Medulla oblongata (tissue), 1 donor: ENCODE measurements around the gene RUNX2.
"Not testable (repeated sequence)": the region's sequence is repeated elsewhere in the genome, so short reads cannot be mapped to it uniquely, and the experiment has no call there.

Experiments
- DNase-seq: peaks from one replicate; pipeline ENCODE4 v3.0.0-alpha.2; 2015; ENCODE audit errors: extremely low spot score

The RUNX2 gene

DNA sequence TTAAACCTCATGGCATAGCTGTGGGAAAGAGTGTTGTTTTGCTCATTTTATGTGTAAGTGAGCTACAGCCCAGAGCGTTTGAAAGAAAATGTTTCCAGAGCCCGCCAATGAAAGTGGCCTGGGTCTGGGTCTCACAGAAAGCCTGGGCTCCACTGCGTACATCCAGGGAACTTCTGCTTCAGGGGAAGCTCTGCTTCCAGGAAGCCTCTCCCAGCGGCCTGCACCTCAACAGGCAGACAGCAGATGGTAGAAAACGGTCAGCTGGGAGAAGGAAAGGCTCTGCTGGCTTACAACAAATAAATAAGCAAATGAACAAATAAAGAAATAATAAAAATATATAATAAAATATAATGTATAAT, 320.1 kb downstream of the RUNX2 start:
- no peak for DNase-seq

DNA sequence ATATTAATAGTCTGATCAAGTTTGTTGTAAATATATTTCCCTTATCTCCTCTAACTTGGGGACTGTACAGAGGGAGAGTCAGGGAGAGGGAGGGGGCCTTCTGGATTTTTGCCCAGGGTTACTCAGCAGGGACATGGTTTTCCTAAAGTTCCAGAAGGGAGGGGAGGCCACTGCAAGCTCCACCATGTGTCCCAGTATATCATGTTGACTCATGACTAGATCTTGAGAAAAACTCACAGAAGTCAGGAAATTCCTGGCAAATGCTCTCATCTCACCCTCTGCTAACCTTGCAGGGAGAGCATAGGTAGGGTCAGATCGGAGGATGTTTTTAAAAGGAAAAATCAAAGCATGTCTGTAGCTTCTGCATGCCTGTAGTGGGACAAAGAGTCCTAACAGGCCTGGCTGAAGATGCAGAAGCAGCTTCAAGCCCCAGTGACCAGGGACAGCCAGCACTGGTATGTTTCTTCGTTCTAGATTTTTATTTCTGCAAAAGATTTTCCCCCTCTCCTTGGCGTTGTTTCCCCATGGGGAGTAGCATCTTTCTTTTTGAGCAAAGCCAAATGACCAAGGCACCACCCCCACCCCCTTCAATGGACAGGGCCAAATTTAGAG, 322.5 kb downstream of the RUNX2 start:
- DNase-seq, result no peak

GRCh38 chr6:45651301-45651700, 323.2 kb downstream of the RUNX2 start:
- DNase-seq, result no peak

GRCh38 chr6:45652416-45652815, 324.3 kb downstream of the RUNX2 start:
- no peak for DNase-seq

- no peak for DNase-seq
Observed at GRCh38 chr6:45653117-45653883, 325.2 kb downstream of the RUNX2 start.

DNA sequence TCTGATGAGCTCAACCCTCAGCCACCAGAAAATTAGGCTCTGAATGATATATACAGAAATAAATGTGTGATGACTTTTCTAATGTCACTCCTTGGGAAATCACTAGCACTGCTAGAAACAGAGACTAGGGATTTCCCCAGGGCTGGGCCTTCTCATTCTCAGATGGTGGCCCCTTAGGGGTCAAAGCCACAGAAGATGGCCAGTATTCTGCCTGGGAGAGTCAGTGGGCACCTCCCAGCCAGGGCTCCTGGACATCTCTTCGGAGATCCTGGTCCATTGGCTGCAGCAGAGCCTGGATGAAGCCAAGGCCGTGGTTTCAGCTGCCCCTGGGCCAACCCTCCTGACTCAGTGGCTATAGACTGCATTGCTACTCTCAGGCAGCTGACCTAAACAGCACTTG, 326.5 kb downstream of the RUNX2 start:
- DNase-seq, result no peak

DNA sequence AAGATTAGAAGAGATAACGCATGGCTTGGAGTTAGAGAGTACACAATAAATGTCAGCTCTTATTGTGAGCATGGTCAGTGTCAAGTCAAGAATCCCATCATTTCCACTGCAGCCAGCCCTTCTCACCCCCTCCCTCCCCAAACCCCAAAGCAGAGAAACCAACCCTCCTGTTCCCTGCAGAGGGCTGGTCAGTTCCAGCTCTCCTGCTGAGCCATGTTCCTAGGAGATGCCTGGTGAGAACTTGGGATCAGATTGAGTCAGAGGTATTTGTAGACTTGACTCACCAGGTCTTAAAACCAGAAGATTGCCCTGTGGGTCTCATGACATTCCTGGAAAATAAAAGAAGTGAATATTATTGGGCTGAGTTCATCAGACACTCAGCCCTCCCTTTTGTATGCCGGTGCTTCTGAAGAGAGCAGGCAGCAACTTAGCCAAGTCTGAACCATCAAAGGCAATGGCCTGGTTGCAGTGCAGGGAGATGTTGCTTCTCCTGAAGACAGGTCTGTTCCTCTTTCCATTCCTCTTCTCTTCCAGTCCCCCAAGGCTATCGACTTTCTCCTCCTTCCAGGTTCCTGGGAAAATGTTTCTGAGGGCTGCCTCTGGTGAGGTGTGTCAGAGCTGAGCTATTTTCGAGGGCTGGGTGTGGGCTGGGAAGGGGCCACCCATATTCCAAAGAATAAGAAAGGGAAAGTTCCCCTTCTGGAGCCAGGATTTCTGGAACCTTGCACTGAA, 327.8 kb downstream of the RUNX2 start:
- no peak for DNase-seq

- DNase-seq, result no peak
Observed at GRCh38 chr6:45657226-45657625, 329.1 kb downstream of the RUNX2 start.

- no peak for DNase-seq
Observed at GRCh38 chr6:45658400-45658799, 330.3 kb downstream of the RUNX2 start.

DNA sequence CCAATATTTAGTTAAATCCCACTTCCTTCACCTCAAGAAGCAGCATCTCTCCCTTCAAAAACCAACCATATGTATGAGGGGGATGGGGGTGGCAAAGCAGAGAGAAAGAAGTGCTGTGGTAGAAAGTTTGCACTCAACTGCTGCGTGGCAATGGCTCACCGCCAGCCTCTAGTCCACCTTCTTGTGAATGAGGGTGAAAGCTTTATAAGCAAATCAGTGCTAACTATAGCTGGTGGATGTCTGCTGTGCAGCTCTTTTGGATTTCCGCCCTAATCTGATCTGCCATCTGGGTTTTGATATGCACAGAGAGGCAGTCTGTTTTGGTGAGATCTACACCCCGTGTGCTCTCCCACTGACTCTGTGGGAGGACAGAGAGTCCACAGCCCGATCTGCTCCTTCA, 330.8 kb downstream of the RUNX2 start:
- no peak for DNase-seq

- no peak for DNase-seq
Observed at GRCh38 chr6:45661661-45662060, 333.5 kb downstream of the RUNX2 start.

DNA sequence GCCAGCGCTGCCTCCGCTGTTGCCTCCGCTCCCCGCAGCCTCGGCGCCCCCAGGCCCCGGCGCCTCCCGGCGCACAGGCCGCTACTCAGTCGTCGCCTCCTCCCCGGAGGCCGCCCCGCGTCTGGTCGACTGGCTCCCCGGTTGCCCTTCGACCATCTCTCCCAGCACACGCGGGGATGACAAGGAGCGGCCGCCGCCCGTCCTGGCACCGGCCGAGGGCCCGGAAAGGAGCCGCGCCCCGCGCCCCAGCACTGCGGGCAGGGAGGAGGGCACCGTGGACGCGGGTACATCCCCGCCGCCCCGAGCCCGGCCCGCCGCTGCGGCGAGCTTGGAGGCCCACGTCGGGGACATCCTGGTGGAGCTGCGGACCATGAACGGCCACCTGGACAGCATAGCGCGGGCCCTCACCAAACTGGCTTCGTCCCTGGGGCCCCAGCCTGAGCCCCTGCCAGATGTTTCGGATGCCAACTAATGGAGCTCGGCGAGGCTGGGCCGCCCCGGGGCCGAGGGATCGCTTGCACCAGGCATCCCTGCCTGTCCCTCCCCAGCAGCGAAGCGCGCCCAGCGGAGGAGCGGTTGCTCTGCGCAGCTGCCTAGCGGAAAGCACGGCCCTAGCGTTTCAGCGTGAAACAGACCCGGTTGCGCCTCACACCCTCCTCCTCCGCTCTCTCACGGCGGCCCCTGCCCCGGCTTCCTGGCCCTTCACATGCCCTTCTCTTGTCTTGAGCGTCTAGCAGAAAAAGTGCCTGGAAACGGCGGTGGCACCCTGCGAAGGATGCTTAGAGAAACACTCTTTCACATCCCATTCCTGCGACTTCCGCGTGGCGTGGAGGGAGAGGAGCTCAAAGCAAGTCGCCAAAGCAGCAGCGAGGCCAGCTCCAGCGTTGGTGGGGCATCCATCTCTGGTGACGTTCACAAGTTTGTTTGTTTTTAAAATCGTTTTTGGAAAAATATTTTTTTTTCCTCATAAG, 335.4 kb downstream of the RUNX2 start:
- DNase-seq, result peak; percentile 53

GRCh38 chr6:45664707-45665106, 336.6 kb downstream of the RUNX2 start:
- no peak for DNase-seq

- DNase-seq, result no peak
Observed at GRCh38 chr6:45665859-45666258, 337.7 kb downstream of the RUNX2 start.

DNA sequence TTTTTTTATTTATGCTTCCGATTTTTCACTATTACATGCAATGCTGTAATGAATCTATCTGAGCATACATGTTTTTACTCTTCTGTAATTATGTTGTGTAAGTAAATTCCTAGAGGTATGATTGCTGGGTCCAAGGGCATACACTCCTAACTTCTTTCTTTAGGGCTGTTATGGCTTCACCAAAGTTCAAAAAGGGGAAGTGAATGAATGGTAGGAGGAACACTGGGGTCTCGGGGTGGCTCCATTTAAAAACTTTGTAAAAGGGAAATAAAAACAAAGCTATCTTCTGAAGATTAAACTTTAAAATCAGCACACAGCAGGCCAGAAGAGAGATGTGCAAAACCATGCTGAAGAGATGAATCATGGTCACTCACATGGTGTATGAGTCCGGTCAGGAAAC, 338.7 kb downstream of the RUNX2 start:
- DNase-seq, result peak; percentile 32

GRCh38 chr6:45667300-45667699, 339.2 kb downstream of the RUNX2 start:
- no peak for DNase-seq

DNA sequence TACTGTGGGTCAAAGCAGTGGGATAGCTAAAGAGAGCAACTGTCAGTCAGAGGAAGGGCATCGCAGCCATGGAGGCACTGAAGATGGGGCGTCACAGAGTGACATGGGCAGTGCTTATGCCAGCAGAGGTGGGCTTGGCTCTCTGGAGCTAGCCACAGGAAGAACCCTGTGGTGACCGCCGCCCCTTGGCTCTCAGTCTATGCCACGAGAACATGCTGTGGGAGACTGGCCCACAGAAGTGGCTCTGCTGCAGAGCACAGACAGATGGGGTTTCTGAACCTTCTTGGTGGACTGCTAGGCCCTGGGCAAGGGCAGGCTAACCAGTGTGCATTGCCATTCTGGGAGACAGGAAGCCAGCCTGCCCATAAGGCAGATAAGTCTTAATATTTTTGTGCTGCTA, 339.6 kb downstream of the RUNX2 start:
- no peak for DNase-seq

DNA sequence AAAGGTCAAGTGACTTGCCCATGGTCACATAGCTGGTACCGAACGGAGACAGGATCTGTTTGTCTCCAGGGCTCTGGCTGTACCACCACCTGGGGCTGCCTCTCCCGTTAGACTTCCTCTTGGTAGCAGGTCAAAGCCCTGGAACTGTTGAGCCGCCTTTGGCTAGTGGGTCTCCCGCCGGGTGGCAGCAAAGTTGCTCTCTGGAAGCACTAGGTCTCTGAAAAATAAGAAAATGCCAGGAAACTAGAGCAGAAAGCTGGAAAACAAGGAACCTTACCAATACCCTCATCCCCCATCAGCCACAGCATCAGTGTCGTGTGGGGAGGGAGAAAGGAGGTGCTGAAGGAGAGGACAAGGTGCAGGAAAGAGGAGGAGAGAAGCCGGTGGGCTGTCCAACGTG, 340.6 kb downstream of the RUNX2 start:
- no peak for DNase-seq

DNA sequence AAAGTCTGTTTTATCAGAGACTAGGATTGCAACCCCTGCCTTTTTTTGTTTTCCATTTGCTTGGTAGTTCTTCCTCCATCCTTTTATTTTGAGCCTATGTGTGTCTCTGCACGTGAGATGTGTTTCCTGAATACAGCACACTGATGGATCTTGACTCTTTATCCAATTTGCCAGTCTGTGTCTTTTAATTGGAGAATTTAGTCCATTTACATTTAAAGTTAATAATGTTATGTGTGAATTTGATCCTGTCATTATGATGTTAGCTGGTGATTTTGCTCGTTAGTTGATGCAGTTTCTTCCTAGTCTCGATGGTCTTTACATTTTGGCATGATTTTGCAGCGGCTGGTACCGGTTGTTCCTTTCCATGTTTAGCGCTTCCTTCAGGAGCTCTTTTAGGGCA, 345.0 kb downstream of the RUNX2 start:
- not testable (repeated sequence) for DNase-seq

GRCh38 chr6:45675166-45675565, 347.0 kb downstream of the RUNX2 start:
- DNase-seq, result not testable (repeated sequence)

GRCh38 chr6:45675634-45676033, 347.5 kb downstream of the RUNX2 start:
- no peak for DNase-seq

- DNase-seq, result no peak
Observed at GRCh38 chr6:45676380-45676779, 348.2 kb downstream of the RUNX2 start.
